HL-60 (cell line): Measurements from ENCODE around the gene SNX5.

ENCODE experiments used
- GABPA ChIP-seq: IDR thresholded peaks from 2 replicates; pipeline ENCODE4 v1.6.1; 2012; ENCODE audit warnings: low read depth
- POLR2AphosphoS5 ChIP-seq: IDR thresholded peaks from 2 replicates; pipeline ENCODE4 v1.6.1; 2012; ENCODE audit warnings: low read depth
- TF ChIP-seq, protein P1 (sequence below): IDR thresholded peaks from one replicate; pipeline ENCODE4 v1.5.1; 2011; ENCODE audit warnings: low read length, control low read depth, inconsistent platforms; ENCODE audit not compliant: insufficient read depth

DNA sequence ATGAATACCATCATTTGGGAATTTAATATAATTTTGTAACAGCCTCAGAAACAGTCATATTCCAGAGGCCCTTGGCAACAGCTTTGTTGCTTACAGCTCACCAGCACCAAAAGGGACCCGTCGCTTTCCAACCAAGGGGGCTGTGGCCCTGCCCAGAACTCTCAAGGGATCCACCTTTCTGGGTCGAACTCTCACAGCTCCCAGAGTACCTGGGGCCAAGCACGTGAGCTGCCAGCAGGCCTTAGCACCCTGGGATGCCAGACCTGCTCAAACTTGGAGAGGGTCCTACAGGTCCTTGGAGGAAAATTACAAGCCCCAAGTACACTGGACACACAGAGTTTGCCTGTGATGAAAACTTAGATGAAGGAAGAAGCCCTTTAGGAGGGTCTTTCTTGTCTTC, 66.6 kb downstream of the SNX5 start:
- TF ChIP-seq, protein P1, sequence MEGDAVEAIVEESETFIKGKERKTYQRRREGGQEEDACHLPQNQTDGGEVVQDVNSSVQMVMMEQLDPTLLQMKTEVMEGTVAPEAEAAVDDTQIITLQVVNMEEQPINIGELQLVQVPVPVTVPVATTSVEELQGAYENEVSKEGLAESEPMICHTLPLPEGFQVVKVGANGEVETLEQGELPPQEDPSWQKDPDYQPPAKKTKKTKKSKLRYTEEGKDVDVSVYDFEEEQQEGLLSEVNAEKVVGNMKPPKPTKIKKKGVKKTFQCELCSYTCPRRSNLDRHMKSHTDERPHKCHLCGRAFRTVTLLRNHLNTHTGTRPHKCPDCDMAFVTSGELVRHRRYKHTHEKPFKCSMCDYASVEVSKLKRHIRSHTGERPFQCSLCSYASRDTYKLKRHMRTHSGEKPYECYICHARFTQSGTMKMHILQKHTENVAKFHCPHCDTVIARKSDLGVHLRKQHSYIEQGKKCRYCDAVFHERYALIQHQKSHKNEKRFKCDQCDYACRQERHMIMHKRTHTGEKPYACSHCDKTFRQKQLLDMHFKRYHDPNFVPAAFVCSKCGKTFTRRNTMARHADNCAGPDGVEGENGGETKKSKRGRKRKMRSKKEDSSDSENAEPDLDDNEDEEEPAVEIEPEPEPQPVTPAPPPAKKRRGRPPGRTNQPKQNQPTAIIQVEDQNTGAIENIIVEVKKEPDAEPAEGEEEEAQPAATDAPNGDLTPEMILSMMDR, result no peak
- no peak for TF ChIP-seq POLR2AphosphoS5
- TF ChIP-seq GABPA, result no peak
